NCI-H446 treated with DMSO at 0.1 percent for 48 hours (cell line): Measurements from ENCODE around the gene GNG3.
"Not testable (repeated sequence)": the region's sequence is repeated elsewhere in the genome, so short reads cannot be mapped to it uniquely, and the experiment has no call there.

Source experiments
- DNase-seq: peaks from one replicate; lab custom pipeline; 2025; lab: John Stamatoyannopoulos, UW

The GNG3 gene

DNA sequence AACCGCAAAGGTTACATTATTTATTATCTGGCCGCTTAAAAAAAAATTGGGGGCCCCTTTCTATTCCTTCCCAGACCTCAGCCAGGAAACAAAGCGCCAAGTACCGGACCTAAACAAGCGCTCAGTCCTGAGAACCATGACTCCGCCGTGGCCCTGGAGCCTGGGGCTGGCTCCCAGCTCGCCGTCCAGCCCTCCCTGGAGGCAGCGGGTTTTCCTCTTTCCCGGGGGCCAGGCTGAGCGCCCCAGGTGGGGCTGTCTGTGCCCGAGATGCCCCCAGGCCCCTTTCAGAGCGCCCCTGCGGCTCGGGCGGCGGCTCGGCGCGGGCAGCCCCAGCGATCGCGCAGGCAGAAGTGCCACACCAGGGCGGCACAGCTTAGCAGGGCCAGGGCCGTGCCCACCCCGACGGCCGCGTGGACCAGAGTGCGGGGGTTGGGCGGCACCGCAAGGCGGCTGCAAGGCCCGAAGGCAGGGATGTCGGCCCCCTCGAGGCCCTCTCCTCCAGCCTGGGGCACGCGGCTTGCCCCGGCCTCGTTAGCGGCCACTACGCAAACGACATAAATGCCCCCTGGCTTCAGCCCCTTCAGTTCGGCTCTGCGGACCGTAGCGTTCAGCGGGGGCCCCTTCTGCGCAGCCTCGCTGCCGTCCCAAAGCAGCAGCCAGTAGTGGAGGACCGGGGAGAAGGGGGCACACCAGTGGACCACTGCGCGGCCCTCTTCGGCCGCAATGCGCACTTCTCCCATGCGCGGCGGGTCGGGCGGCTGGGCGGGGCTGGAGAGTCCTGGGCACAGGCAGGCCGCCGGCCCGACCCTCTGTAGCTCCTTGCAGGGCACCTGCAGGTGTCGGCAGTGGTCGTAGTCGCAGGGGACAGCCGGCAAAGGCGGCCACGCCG lies 19.7 kb upstream of the GNG3 start:
- no peak for DNase-seq

DNA sequence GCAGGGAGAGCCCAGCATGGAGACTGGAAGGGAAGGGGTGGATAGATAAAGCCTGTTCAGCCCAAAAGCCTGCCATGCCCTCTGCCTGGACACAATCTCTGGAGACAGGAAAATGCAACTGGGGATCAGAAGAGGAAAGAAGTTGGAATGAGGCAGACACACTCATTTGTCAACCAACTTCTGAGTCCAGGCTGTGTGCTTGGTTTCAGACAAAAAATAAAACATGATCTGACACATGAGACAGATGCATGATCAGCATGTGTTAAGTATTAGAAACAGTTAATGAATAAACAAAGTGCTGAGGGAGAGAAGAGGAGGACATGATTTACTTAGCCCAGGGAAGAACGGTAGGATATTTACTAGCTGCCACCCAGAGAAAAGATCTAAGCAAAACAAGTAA lies 19.0 kb upstream of the GNG3 start:
- no peak for DNase-seq

DNA sequence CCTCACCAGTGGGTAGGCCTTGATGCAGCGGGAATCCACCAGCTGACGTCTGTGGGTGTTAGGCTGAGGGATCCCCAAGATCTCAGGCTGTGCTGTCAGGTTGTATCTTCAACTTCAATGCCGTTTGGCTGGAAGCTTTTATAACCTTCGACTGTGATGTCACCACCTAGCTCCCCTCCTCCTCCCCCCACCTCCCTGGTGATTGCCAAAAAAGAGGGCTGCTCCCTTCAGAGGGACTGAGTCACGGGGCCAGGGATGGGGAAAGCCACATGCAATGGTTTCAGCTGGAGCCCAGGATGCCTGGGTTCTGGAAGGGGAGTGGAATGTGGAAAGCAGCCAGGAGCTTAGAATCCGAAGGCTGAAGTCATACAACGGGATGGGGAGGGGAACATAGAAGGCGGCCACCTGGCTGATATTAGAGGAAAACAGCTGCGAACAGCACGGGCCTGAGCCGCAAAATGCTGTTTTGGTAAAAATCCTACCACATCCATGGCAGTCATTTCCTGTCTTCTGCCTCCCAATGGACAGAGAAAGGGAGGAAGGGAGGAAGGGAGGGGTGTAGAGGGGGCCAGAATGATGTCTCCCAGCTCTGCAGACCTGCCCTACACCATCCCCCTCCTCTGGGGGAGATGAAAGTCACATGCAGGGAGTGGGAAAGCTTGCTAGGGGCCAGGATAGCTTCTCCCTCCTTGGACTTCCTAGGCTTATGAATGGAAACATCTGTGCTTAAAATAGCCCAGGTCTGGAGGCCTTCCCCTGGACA lies 17.9 kb upstream of the GNG3 start, which contains the start of gene LRRN4CL:
TSS of gene LRRN4CL (minus strand) at position 110 of the 763 bp plus-strand sequence. CDS start 1,022 bp downstream, outside the sequence.
- no peak for DNase-seq

DNA sequence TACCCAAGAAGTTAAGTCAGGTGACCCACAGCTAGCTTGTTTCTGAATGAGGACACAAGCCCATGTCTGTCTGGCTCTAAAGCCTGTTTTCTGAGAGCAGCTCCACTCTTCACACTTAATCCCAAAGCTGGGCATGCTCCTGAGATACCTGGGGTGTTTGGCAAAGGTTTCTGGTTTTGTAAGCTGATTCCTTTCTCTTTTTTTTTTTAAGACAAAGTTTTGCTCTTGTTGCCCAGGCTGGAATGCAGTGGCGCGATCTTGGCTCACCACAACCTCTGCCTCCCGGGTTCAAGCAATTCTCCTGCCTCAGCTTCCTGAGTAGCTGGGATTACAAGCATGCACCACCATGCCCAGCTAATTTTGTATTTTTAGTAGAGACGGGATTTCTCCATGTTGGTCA lies 13.9 kb upstream of the GNG3 start:
- DNase-seq, result not testable (repeated sequence)

DNA sequence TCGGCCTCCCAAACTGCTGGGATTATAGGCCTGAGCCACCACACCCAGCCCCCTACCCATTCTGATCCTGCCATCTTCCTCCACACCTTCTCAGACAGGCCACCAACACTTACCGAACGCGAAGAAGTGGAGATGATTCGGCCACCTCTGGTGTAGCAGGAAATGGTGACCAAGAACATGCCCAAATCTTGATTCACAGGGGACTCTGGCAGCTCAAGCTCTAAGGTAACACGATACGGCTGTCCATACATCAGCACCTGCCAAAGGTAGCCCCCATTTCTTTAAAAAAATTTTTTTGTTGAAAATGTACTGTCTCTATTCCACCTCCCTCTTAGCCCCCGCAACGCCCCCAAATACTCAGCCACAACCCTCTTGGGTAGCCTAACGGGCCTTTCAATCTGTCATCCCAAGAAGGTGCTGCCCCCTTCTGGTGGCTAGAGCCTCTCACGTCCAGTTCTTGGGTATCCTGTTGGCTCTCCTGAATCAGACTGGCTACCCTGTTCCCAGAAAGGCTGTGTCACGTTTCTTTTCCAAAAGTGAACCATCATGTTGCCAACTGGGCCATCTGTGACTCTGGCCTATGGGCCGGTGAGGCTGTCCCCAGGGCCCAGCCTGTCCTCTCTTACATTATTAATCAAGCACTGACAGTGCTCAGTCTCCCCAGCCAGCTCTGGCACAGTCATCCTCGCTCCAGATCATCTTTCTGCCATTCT lies 12.9 kb upstream of the GNG3 start:
- peak; percentile 23 for DNase-seq

DNA sequence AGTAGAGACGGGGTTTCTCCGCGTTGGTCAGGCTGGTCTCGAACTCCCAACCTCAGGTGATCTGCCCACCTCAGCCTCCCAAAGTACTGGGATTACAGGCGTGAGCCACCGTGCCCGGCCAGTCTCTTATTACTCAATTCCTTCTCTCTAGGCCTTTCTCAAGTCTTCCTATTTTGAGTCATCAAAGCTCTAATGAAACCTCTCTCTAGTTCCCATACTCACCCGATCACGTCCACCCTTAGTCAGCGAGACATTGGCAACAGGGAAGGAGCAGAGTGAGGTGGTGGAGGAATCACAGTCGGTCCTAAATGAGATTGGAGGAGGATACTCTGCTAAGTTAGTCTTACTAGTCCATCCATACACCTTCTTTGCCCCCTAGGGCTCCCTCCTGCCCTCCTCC lies 5.2 kb upstream of the GNG3 start:
- no peak for DNase-seq

DNA sequence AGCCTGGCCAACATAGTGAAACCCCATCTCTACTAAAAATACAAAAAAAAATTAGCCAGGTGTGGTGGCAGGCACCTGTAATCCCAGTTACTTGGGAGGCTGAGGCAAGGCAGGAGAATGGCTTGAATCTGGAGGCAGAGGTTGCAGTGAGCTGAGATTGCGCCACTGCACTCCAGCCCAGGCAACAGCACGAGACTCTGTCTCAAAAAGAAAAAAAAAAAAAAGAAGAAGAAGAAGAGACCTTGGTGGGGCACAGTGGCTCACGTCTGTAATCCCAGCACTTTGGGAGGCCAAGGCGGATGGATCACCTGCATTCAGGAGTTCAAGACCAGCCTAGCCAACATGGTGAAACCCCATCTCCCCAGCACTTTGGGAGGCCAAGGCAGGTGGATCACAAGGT lies 3.6 kb upstream of the GNG3 start:
- not testable (repeated sequence) for DNase-seq

DNA sequence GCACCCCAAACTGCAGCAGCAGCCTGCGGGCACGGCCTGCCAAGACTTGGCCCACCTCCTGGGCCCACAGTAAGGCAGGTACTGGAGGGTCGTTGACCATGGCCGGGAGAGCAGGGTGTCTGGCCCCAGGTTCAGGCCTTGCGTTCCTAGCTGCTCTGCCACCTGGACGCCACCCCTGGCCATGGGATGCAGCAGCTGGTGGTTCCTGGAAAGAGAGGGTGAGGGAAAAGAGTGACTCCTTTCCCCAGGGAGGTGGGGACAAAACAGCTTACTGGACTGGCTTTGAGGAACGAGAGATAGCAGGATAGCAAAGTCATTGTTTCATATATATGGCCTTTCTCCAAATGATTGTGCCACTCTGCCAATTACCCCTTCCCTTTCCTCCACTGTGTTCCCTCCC lies 2.1 kb upstream of the GNG3 start:
- no peak for DNase-seq

DNA sequence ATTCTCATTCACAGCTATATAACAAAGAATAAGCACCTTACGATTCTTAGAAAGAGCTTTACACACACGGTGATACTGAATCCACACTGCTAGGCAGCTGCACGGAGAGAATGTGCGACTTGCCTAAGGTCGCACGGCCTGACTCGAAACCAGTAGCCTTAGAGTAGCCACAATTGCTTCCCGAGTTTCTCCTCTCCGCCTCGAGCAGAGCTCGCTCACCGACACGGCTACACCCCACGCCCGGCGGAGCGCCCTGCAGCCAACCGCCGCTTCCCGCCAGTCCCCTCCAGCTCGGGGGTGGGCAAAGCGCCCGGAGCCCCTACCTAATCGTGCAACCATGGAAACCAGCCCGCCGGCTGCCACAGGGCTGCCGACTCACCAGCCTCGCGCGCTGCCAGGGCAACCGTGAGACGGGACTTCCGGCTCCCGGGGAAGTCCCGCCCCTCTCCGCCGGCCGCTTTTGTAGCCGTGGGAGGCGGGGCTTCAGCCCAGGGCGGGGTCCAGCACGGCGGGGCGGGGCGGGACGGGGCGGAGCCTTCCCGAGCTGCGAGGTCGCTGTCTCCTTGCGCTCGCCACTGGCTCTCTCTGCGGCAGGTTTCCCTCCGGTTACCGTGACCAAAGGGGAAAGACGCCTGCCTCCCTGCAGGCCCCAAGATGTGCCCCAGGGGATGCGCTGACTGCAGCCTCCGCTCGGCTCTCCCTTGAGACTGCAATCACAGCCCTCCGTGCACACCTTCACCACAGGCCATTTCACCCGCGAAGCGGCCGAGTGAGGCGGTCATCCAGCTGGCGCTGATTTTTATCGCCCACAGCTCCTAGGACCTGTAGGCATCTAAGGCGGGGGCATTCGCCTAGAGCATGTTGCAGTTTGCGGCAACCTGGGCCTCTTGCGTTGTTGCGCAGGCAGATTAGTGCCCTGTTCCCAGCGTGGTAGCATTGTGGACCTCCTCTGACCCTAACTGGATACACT lies 1.3 kb upstream of the GNG3 start:
- peak; percentile 93 for DNase-seq

DNA sequence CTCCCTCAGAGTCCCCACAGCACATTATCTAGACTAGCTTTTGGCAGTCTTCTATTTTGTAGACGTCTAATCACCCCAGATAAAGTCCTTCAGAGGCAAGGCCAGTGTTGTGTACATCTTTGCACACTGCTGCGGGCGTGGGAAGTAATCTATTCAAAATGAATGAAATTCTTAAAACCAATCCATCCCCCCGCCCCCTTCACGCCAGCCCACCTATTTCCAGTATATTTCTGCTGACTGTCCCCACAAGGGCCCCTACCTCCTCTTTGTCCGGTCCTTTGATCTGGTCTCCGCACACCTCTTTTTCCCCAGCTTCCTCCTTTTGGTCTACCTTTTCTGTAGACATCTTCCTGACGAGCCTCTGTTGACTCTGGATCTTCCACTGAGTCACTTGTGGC lies 627 bp upstream of the GNG3 start:
- DNase-seq, result no peak

DNA sequence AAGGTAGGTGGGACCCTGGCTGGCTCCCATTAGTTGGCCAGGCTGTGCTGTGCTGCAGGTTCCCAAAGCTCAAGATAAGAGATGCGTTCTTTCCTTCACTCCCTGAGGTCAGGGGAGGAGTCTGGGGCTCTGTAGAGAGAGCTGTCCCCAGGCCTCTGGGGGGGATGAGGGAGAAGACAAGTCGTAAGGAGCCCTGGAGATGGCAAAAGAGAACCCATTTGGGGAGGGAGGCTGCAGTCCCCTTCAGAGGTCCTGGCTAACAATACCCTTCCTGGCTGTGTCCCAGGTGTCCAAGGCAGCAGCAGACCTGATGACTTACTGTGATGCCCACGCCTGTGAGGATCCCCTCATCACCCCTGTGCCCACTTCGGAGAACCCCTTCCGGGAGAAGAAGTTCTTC lies 916 bp downstream of the GNG3 start:
- no peak for DNase-seq

DNA sequence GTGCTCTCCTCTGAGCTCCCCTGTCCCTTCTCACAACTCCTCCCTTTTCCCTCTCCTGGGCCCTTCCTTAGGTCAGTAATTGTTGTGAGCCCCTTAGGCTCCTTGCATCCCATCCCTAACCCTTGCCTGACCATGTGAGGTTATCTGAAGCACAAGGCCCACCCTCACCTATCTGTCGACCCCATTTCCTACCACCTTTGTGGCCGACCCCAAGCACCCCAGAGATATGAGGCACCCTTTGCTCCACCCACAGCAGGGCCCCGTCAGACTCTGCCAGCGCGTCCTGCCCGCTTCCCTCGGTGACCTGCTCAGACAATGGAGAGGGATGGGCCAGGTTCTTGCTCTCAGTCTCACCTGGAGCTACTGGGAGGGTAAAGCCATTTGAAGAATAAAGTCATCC lies 1.3 kb downstream of the GNG3 start:
- DNase-seq, result no peak

DNA sequence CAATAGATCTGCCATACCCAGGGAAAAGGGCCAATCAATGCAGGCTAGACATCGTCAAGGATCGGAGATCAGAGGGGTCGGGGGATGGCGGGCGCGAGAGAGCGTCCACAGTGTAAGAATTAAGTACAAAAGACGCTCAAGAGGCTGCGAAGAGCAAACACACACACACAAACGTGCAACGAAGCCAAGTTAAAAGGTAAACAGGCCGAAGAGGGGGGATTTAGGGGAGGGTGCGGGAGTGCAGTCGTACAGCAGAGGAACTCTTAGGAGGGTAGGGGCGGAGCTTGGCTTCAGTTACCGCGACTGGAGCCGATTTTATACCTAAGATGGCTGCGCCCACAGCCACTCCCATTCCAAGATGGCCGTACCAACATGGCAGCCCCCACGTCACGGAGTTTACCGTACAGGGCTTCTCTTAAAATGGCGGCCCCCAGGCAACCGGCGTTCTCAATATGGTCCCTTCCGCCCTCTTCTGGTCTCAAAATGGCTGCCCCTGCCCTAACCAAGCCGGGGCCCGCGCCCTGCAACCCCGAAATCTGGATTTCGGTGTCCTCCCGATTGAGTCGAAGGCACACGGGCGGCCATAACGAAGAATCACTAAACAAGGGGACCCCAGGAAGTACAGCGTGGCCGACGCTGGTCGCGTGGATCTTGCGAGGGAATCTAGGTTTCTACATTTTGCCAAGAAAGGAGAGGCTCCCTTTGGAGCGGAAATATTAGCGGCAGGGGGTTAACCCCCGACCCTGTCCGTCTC lies 1.9 kb downstream of the GNG3 start:
- DNase-seq, result no peak

DNA sequence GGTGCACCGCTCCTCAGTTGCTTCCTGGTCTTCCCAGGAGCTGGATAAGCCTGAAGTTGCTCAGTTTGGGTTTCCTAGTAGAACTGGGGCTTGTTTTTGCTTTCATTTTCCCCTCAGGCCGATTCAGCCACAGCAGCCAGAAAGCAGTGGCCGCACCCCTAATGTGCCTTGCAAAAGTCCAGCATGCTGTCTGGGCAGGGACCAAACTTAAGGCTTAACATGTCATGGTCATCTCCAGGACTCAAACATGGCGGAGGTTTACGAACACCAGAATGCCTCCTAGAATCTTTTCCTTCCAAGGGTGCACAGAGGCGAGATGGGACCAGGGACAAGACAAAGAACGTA lies 2.5 kb downstream of the GNG3 start:
- DNase-seq, result no peak

DNA sequence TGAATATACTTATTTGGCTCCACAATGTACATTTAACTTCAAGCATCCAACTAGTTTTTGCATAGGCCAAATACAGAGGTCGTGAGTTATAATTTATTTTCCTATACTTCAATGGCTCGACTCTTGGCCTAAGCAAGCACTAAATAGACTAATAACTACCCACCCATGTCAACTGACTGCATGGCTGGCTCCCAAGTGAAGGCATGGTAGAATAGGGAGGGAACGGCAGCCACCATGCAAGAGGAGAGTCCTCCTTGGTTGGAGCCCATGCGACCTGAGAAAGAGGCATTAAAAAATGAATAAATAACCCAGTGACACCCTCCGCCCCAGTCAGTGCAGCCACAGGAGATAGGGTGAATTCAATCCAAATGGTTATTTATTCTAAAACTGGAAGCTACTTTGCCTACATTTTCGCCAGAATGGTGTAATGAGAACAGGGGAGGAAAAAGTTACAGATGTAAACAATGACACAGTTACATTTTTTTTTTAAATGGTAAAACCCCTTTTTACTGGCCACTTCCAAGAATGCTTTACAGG lies 4.9 kb downstream of the GNG3 start:
- no peak for DNase-seq

DNA sequence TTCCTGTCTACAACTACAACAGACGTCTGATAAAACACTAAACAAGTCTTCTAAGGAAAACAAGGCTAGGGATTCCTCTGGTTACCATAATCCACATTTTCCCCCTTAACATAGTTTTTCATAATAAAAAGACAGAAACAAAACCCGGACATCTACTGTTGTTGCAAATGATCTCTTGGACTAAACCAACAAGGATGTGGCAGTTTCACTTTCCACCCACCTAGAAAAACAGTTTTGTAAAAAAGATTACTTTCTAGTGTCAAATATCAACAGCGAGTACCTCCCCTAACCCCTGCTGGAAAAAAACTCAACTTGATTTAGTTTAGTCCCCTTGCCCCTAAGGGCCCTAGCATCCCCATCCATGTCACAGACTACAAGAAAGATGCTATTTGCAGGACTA lies 5.4 kb downstream of the GNG3 start:
- DNase-seq, result no peak

DNA sequence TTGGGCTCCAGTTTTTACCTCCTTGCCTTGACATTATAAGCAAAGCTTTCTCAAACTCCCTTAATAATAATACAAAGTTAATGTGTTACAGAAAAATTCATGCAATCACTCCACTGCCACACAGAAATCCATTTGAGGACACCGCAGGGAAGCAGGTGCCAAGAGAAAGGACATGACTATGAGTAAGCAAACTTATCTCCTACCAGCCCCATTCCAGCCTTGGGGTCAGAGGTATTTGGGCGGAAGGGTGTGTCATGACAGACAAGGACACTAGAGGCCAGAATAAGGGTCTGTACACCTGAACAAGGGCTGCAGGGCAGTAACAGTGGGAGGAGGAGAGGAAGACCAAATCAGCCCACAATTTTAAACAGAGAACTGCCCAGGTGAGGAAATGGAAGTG lies 5.9 kb downstream of the GNG3 start:
- no peak for DNase-seq

DNA sequence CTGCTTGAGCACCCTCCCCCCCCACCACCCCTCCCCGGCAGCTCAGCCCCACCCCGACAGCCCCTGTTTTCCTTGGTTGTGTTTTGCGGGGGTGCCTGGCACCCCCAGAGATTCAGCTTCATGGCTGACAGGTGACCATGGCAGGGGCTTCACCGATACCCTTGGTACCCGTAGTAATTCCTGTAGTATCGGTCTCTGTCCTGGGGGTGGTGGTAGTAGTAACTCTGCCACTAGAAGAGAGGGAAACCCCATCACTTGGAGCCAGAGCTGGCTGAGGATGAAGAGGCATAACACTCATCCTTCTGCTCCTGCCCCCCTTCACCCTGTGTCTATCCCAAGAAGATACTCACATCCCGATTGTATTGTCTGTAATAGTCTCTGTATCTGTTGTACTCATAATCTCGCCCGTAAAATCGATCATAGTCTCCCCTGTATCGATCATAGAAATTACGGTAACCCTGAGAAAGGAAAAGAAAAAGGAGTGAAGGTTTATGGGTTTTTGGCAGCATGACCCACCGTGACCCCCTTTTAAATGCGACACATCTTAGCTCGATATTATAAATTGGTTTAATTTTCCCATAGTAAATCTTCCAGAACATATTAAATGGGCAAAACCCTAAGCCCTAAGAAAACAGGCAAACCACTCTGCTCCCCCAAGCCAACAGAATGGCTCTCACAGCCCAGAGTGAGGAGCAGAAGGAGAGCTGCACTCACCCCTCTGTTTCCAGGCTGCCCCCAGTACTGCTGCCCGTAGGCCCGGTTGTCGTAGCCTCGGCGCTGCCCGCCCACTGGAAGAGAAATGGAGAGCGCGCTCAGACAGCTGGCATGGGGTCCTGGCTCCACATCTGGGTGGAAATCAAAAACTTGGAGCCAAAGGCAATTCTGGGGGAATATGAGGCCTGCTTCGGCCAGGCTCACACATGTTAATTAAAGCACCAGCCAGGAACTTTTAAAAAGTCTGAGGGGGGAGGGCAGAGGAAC lies 8.0 kb downstream of the GNG3 start:
- no peak for DNase-seq

DNA sequence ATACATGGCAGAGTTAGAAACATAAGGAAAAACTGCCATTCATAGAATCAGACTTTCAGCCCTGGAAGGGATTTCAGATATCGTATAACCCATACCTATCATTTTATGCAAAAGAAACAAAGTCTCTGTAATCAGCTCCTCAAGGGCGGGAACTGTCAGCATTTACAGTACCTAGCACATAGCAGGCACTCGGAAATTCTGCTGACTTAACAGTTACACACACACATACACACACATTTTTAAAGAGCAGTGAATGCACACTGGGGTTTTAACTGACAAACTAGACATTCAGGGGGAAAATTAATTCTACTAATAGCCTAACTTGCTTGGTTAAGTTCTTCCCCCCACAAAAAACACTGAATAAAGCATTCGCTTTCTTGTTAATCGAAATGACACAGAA lies 8.7 kb downstream of the GNG3 start:
- DNase-seq, result no peak
